Keratinocyte (primary cell): ENCODE results near the gene PIH1D1. TPM values are rescaled to one million over a fixed set of nuclear protein-coding genes. Genes with fewer than 3 reads are reported as not detected.

ENCODE experiments used
- DNase-seq: peaks from one replicate; pipeline ENCODE4 v3.0.0-alpha.2; 2011; ENCODE audit warnings: low read depth, missing footprints, low spot score
- FAIRE-seq: peaks from 2 replicates; lab custom pipeline; 2011; peaks lifted over from hg19 to GRCh38; lab: Jason Lieb, UNC
- H2AFZ ChIP-seq: 2 replicates; pipeline ENCODE4 v1.6.0; 2012; ENCODE audit warnings: low read length, control low read depth, inconsistent platforms; ENCODE audit not compliant: control insufficient read depth
- H3K27ac ChIP-seq: 2 replicates; pipeline ENCODE4 v1.5.1; 2011; ENCODE audit warnings: low read length; ENCODE audit not compliant: control insufficient read depth, insufficient read depth
- H3K27me3 ChIP-seq: 3 replicates; pipeline ENCODE4 v1.6.0; 2011; ENCODE audit warnings: low read length; ENCODE audit not compliant: control insufficient read depth, insufficient read depth; ENCODE audit errors: extremely low read depth
- H3K36me3 ChIP-seq, 2 experiments: 2 replicates in 1 of 2; 3 replicates in 1 of 2; pipeline ENCODE4 v1.5.1; 2011; ENCODE audit warnings: low read length in 2 of 2, mild to moderate bottlenecking in 1 of 2; ENCODE audit not compliant: control insufficient read depth in 2 of 2, insufficient read depth in 2 of 2; ENCODE audit errors: extremely low read depth in 1 of 2
- H3K4me1 ChIP-seq: 3 replicates; pipeline ENCODE4 v1.5.1; 2011; ENCODE audit warnings: low read length; ENCODE audit not compliant: control insufficient read depth, insufficient read depth; ENCODE audit errors: extremely low read depth
- H3K4me2 ChIP-seq: 3 replicates; pipeline ENCODE4 v1.6.0; 2011; ENCODE audit warnings: low read depth, low read length; ENCODE audit not compliant: control insufficient read depth, insufficient read depth; ENCODE audit errors: extremely low read depth
- H3K4me3 ChIP-seq, 3 experiments: fragments of 200-600 bp in 1 of 3; sonication (generic) in 1 of 3; 2 replicates in 2 of 3; 3 replicates in 1 of 3; pipeline ENCODE4 v1.5.1; 2011 to 2016; ENCODE audit warnings: low read length in 3 of 3, mild to moderate bottlenecking in 3 of 3, control low read depth in 2 of 3, inconsistent platforms in 1 of 3, low read depth in 1 of 3, mixed read lengths in 1 of 3, mixed run types in 1 of 3, moderate library complexity in 1 of 3; ENCODE audit not compliant: control insufficient read depth in 2 of 3, insufficient read depth in 2 of 3; ENCODE audit errors: extremely low read depth in 1 of 3
- H3K79me2 ChIP-seq: 2 replicates; pipeline ENCODE4 v1.6.0; 2012; ENCODE audit warnings: low read length; ENCODE audit not compliant: control insufficient read depth, insufficient read depth
- H3K9ac ChIP-seq: 3 replicates; pipeline ENCODE4 v1.6.0; 2011; ENCODE audit warnings: low read length; ENCODE audit not compliant: control insufficient read depth, insufficient read depth; ENCODE audit errors: extremely low read depth
- H3K9me1 ChIP-seq: 3 replicates; pipeline ENCODE4 v1.6.0; 2011; ENCODE audit warnings: low read length; ENCODE audit not compliant: control insufficient read depth, insufficient read depth; ENCODE audit errors: extremely low read depth
- H3K9me3 ChIP-seq: 2 replicates; pipeline ENCODE4 v1.5.1; 2012; ENCODE audit warnings: low read depth, low read length; ENCODE audit not compliant: control insufficient read depth
- H4K20me1 ChIP-seq: 3 replicates; pipeline ENCODE4 v1.6.0; 2011; ENCODE audit warnings: low read length; ENCODE audit not compliant: control insufficient read depth, insufficient read depth; ENCODE audit errors: extremely low read depth
- CTCF ChIP-seq, 3 experiments: IDR thresholded peaks in 1 of 3; conservative IDR thresholded peaks in 1 of 3; optimal IDR thresholded peaks in 1 of 3; 2 replicates in 2 of 3; 3 replicates in 1 of 3; pipeline versions ENCODE3 to v1.5.1; 2011; ENCODE audit warnings: low read length in 3 of 3, mild to moderate bottlenecking in 3 of 3, moderate library complexity in 2 of 3, control low read depth in 1 of 3, inconsistent platforms in 1 of 3; ENCODE audit not compliant: insufficient read depth in 2 of 3; ENCODE audit errors: extremely low read depth in 1 of 3
- EZH2 ChIP-seq: IDR thresholded peaks from one replicate; pipeline ENCODE4 v1.6.1; 2012; ENCODE audit warnings: inconsistent platforms, mild to moderate bottlenecking, low read length, moderate library complexity
- dilution Hi-C: fragments of 300-500 bp; cut with MboI; formaldehyde crosslinking; loops from one replicate; pipeline ENCODE4 v1.7.0; 2020; ENCODE audit warnings: low sequenced_read_pairs; ENCODE audit not compliant: extremely low pct_ligation_motif_present
- polyA plus RNA-seq, 5 experiments: library from polyadenylated mRNA; depleted of rRNA in 3 of 5; stranded (reverse) in 3 of 5; stranded (forward) in 1 of 5; unstranded in 1 of 5; fragments of >200 nt; gene quantifications; 1 replicate in 1 of 5; 2 replicates in 3 of 5; 3 replicates in 1 of 5; pipeline versions ENCODE4 v1.2.1 to v1.2.3, GENCODE V29; 2011 to 2012; ENCODE audit warnings: missing spikeins in 2 of 5, low read depth in 1 of 5, low replicate concordance in 1 of 5

PIH1D1 gene
- polyA plus RNA-seq, 1 donor (not counting 4 experiments of a cell fraction or from before 2014, with no cell fraction given), result 37.8 TPM

- Histone ChIP-seq H3K27ac (no peak overlapping the region), H2AFZ (no peak overlapping the region), H3K4me1 (peaks cover 21% of the 10 kb centered on the region), H3K9me1 (peaks cover 4% of the 10 kb centered on the region), H3K27me3 (no peaks in the 10 kb centered on the region), H3K9ac (peak overlapping the region; percentile 99), H3K4me3 (no peak overlapping the region), H3K4me2 (peak overlapping the region; percentile 97), H4K20me1 (peaks cover 19% of the 10 kb centered on the region), H3K79me2 (peaks cover 29% of the 10 kb centered on the region), H3K9me3 (no peaks in the 10 kb centered on the region), H3K36me3 (peaks cover 25 to 34% of the 10 kb centered on the region in 2 experiments)
- TF ChIP-seq CTCF (optimal IDR thresholded peaks at IDR 0.05 in 1 of 3, IDR thresholded peaks at IDR 0.05 in 1 of 3, conservative IDR thresholded peaks at IDR 0.05 in 1 of 3; ENCODE audit: extremely low read depth in 1 of 3, insufficient read depth in 2 of 3, low read length in 3 of 3) (no peak), EZH2 (no peak)
- DNase-seq (no peak), FAIRE-seq (no peak)
- dilution Hi-C loops, result no loop called here
Observed at GRCh38 chr19:49498475-49498874, 46.9 kb upstream of the PIH1D1 start.

GRCh38 chr19:49497789-49498103 lies 46.1 kb upstream of the PIH1D1 start:
- peak overlapping the region; percentile 95 for H3K27ac ChIP-seq

More at GRCh38 chr19:49497789-49498103, 46.1 kb upstream of the PIH1D1 start:
- Histone ChIP-seq H3K9me3 (no peaks in the 10 kb centered on the region), H2AFZ (no peak overlapping the region), H3K36me3 (peaks cover 25 to 36% of the 10 kb centered on the region in 2 experiments), H3K9me1 (peaks cover 4% of the 10 kb centered on the region), H3K4me1 (peaks cover 21% of the 10 kb centered on the region), H3K4me3 (peak overlapping the region; percentile 86 to 99 (median 86)), H3K27me3 (no peaks in the 10 kb centered on the region), H4K20me1 (peaks cover 19% of the 10 kb centered on the region), H3K79me2 (peaks cover 29% of the 10 kb centered on the region), H3K4me2 (peak overlapping the region; percentile 97), H3K9ac (peak overlapping the region; percentile 99)
- DNase-seq (no peak), FAIRE-seq (no peak)
- TF ChIP-seq EZH2 (no peak), CTCF (optimal IDR thresholded peaks at IDR 0.05 in 1 of 3, IDR thresholded peaks at IDR 0.05 in 1 of 3, conservative IDR thresholded peaks at IDR 0.05 in 1 of 3; ENCODE audit: extremely low read depth in 1 of 3, insufficient read depth in 2 of 3, low read length in 3 of 3) (no peak)
- dilution Hi-C loops, result no loop called here
